SKM-1 (cell line): ENCODE data around the gene CACNA1C.
"Not testable (repeated sequence)": the region's sequence is repeated elsewhere in the genome, so short reads cannot be mapped to it uniquely, and the experiment has no call there.

ENCODE experiments used
- DNase-seq: peaks from one replicate; lab custom pipeline; 2025; ENCODE audit not compliant: unreplicated experiment; lab: John Stamatoyannopoulos, UW

Gene CACNA1C

GRCh38 chr12:2074792-2075191 is 22.0 kb downstream of the CACNA1C start:
- DNase-seq = no peak

DNA sequence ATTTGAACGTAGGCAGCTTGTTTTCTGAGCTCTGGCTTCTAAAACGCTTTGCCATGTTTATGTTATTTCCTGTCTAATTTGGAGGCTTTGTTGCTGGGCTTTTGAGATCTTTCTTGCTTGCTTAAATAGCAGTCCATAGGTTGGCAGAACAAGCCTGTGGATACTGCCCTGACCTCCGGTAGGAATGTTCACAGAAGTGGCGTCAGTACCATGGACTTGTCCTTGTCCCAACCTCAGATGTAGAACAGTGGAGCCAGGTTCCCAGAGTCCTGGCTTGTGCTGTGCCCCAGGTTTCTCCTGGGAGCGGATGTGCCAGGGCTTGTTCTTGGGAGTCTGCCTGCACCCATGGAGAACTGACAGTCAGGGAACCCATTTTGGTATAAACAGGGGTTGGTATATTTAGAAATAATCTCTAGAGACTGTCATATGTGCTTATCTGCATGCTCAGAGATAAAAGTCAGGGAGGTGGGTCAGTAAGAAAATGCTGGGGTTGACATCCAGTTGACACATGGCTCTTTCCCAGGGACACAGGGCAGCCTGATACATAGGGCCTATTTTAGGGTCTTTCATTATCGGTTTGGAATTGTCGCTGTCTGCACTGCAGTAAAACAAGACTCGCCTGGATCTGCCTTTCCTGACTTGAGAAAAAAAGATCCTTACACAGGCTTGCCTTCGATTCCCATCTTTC is 22.9 kb downstream of the CACNA1C start:
- no peak for DNase-seq

- DNase-seq = no peak
These were observed 23.4 kb downstream of the CACNA1C start for GRCh38 chr12:2076196-2076570.

DNA sequence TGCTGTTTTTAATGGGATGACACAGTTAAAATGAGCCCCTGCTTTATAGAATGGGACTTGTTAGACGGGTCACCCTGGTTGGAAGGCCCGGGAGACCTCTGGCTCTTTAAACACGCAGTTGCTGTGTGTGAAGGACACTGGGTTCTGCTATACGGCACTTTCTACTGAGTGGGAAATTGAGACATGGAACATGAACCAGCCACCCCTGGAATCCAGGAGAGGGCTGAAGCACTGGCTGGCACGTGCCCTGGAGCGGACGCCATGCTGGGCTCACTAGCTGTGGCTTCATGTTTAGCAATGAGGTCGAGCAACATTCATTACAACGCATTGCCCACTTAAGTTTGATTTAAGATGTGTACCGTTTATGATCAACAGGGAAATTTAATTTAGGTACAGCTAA is 23.9 kb downstream of the CACNA1C start:
- DNase-seq = no peak

DNA sequence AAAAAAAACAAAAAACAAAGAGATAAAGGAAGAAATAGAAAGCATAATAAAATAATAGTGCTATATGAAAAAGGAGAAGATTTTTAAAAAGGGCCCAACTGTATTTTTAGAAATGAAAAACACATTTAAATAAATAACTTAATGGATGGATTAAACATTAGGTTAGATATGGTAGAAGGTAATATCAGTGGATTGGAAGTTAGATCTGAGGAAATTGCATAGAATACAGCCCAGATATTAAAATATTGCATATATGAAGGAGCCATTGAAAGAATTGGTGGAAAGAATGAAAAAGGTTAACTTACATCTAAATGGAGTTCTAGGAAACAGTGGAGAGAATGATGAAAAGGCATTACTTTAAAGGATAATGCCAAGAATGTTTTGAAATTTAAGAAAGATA is 27.8 kb downstream of the CACNA1C start:
- no peak for DNase-seq

GRCh38 chr12:2082321-2082720 is 29.5 kb downstream of the CACNA1C start:
- no peak for DNase-seq

DNA sequence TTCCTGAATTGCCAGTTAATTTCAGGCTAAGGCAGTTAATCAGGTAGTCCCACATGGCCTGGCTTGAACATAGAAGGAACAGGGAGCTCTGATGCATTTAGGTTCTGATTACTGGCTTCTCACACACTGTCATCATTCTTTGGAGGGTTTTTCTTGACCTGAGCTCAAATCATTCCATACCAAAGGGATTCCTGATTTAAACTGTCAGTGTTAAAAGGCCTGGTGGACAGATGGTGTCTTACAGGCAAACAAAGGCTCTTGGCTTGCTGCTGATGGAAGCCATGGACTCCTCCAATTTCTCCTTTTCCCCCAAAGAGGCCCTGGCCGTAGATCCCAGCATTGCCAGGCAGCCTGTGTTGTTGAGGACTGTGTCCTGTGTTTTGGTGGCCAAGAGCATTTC is 30.2 kb downstream of the CACNA1C start:
- DNase-seq = no peak

DNA sequence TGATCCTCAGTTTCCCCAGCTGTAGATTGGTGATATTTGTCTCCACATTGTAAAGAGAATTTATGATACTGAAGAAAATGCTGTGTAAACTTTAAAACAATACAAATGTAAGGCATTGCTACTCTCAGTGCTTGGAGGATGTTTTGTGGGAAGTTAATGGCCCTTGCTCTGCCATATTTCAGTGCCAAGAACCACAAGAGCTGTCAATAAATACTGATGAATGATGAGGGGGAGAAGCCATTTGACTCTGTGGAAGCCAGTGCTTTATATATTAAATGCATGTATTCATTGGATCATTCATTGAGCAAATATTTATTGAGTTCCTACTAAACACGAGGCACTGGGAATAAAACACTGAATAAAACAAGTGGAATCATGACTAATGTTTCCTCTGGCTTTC is 30.8 kb downstream of the CACNA1C start:
- DNase-seq = no peak

GRCh38 chr12:2084553-2085296 is 31.9 kb downstream of the CACNA1C start:
- DNase-seq = no peak

GRCh38 chr12:2092354-2092753 is 39.6 kb downstream of the CACNA1C start:
- no peak for DNase-seq

DNA sequence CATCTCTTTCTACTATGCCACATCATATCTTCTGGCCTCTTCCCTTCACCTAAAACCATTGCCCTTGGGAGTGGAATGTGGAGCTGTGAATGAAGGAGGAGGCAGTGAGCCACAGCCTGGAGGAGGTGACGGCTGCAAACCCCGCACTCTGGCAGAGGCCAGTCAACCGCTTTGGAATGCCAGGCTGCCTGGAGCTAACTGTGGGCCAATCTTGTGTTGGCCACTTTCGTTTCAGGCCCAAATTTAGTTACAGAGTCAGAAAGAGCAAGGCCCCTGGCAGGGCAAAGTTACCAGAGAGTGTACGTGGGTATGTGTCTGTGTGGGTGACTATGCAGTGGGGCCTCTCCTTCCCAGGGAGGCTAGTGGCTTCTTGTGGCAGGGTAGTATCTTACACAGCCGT is 40.1 kb downstream of the CACNA1C start:
- no peak for DNase-seq

- DNase-seq = no peak
These were observed 41.8 kb downstream of the CACNA1C start for GRCh38 chr12:2094597-2094996.

DNA sequence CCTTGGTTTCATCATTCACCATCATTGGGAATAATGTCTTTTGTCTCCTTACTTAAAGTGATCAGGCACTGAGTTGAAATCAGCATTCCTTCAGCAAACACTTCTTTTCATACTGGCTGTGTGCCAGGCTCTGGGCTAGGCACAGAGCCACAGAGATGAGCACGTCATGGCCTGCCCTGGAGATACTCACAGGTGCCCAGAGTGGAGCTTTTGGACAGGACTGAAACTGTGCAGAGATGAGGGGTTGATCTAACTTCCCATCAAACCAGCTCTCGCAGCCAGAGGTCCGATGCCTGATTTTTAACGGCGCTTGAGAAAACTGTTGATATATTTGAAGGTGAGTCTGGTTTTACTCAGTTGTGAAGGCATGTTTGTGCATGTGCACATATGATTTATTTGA is 43.1 kb downstream of the CACNA1C start:
- no peak for DNase-seq

GRCh38 chr12:2097617-2098016 is 44.8 kb downstream of the CACNA1C start:
- DNase-seq = no peak

DNA sequence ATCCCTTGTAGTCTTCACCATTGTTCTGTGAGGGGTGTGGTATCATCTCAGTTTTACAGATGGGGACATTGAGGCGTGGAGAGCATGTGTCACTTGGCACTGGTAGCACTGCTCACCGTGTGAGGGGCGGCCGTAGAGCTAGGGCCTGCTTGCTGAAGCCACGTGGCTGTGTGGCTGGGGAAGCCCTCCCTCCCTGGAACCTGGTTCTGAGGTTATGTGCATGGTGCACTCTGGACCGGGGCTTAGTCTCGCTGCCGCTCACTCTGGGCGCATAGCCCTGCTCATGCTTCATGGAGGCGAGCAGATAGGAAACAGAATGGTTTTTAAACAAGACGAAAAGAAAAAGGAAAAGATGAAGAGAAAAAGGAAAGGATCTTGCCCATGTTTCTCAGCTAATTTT is 46.1 kb downstream of the CACNA1C start:
- no peak for DNase-seq

- no peak for DNase-seq
These were observed 46.8 kb downstream of the CACNA1C start for GRCh38 chr12:2099595-2099994.

- no peak for DNase-seq
These were observed 48.6 kb downstream of the CACNA1C start for GRCh38 chr12:2101359-2101758.

- no peak for DNase-seq
These were observed 49.0 kb downstream of the CACNA1C start for GRCh38 chr12:2101771-2102170.

DNA sequence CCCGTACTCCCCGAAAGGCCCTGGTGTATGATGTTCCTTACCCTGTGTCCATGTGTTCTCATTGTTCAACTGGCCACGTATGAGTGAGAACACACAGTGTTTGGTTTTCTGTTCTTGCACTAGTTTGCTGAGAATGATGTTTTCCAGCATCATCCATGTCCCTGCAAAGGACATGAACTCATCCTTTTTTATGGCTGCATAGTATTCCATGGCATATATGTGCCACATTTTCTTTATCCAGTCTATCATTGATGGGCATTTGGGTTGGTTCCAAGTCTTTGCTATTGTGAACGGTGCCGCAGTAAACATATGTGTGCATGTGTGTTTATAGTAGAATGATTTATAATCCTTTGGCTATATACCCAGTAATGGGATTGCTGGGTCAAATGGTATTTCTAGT is 49.9 kb downstream of the CACNA1C start:
- not testable (repeated sequence) for DNase-seq

- DNase-seq = not testable (repeated sequence)
These were observed 52.6 kb downstream of the CACNA1C start for GRCh38 chr12:2105387-2105786.

GRCh38 chr12:2108166-2108565 is 55.4 kb downstream of the CACNA1C start:
- no peak for DNase-seq

GRCh38 chr12:2108975-2109671 is 56.3 kb downstream of the CACNA1C start:
- DNase-seq = no peak
